ENCODE data around the gene E2F1.

GRCh38 chr20:33728463-33728862 lies 42.3 kb upstream of the E2F1 start:
- TF ChIP-seq, protein P1, sequence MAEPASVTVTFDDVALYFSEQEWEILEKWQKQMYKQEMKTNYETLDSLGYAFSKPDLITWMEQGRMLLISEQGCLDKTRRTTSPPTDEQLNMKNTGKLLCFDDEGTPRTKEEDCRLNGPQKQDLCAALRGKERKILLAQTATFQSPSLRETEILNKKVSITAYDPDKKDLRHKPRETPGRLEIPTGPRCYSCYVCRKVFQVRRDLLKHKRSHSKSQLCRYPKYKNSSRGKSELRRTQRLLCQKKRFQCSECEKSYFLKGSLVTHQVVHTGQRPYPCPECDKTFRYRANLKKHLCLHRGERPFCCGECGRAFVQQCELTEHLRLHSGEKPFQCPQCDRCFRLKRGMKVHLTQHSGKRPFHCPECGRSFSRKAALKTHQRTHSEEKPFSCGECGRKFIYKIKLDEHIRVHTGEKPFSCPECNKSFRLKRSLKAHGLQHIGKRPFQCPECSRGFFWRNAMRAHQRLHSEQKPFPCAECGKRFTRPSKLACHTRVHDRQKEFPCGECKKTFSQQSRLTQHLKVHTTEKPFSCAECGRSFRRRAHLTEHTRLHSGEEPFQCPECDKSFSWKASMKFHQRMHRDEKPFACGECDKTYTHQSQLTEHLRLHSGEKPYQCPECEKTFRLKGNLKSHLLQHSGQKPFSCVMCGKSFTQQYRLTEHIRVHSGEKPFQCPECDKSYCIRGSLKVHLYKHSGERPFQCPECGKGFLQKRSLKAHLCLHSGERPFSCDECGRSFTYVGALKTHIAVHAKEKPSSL (CRISPR knock-in tag; conservative IDR thresholded peaks at IDR 0.05) = no peak
- TF ChIP-seq JAZF1 (CRISPR knock-in tag; IDR thresholded peaks at IDR 0.05) = no peak
- TF ChIP-seq MAX (CRISPR knock-in tag; IDR thresholded peaks at IDR 0.05) = no peak
- TF ChIP-seq CREB1 (CRISPR knock-in tag; IDR thresholded peaks at IDR 0.05) = no peak
- no peak for TF ChIP-seq CTCF (IDR thresholded peaks at IDR 0.05)
- TF ChIP-seq, protein P2, sequence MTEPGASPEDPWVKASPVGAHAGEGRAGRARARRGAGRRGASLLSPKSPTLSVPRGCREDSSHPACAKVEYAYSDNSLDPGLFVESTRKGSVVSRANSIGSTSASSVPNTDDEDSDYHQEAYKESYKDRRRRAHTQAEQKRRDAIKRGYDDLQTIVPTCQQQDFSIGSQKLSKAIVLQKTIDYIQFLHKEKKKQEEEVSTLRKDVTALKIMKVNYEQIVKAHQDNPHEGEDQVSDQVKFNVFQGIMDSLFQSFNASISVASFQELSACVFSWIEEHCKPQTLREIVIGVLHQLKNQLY (CRISPR knock-in tag; IDR thresholded peaks at IDR 0.05) = no peak
- no peak for TF ChIP-seq ATF1 (CRISPR knock-in tag; IDR thresholded peaks at IDR 0.05)

Measured in WTC11 (cell line).